ENCODE measurements around the gene TRIM56. TPM values are rescaled to one million over a fixed set of nuclear protein-coding genes. Genes with fewer than 3 reads are reported as not detected.
A peak's percentile ranks its signal among the peaks of the same experiment; 100 is the strongest.
"Not testable (repeated sequence)": the region's sequence is repeated elsewhere in the genome, so short reads cannot be mapped to it uniquely, and the experiment has no call there.

Gene TRIM56
- total and polyA plus RNA-seq, 2 donors = 13.5 to 15.4 TPM

DNA sequence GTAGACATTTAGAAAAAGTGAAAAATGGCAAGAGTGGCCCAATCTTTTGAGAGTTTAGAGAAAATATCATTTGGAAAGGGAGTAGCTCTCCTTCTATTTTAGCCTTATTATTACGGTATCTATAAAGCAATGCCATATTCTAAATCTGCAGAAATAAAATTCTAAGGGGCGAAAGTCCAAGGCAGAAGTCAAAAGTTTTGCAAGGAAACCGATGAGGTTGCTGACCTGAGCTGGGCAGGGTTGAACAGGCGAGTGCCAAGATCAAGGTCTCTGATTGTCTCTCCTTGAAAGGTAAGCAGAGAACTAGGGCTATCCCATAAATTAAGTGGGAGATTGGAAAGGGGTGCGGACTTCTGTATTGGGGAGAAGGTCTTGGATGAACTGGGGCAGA, 11.7 kb downstream of the TRIM56 start:
- Histone ChIP-seq H3K4me1 (ENCODE audit: insufficient read depth) (no peaks in the 10 kb centered on the region), H3K4me3 (ENCODE audit: low read depth, low read length) (no peak overlapping the region), H3K36me3 (ENCODE audit: insufficient read depth) (no peaks in the 10 kb centered on the region), H3K27ac (ENCODE audit: low read depth) (no peak overlapping the region)
- DNase-seq (ENCODE audit: extremely low spot score) = no peak
- 90% methylated on average over 5 of the region's 5 CpGs for WGBS

DNA sequence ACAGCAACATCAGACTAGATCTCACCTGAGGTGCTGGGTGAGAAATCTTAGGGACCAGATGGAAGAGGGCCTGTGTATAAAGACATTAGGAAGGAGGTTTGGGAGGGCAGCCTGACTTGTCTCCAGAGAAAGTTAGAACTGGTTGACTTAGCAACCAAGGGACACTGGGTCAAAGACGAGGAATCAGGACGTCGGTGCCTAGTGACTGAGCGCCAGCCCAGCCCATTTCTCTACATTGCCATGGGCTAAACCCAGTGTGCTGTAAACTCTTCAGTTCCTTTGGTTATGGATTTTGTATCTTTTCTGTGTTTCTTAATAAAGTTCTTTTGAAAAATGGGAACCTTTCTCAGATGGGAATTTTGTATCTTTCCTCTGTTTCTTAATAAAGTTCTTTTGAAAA, 12.3 kb downstream of the TRIM56 start:
- WGBS = 79% methylated on average over 4 of the region's 4 CpGs
- H3K36me3 ChIP-seq (ENCODE audit: insufficient read depth) = no peaks in the 10 kb centered on the region
- no peak for DNase-seq (ENCODE audit: extremely low spot score)
- H3K27ac ChIP-seq (ENCODE audit: low read depth) = no peak overlapping the region
- H3K4me3 ChIP-seq (ENCODE audit: low read depth, low read length) = no peak overlapping the region
- H3K4me1 ChIP-seq (ENCODE audit: insufficient read depth) = no peaks in the 10 kb centered on the region

GRCh38 chr7:101099969-101100781, 14.9 kb downstream of the TRIM56 start:
- Histone ChIP-seq H3K27ac (ENCODE audit: low read depth) (peak overlapping the region; percentile 40), H3K4me3 (ENCODE audit: low read depth, low read length) (no peak overlapping the region), H3K4me1 (ENCODE audit: insufficient read depth) (no peaks in the 10 kb centered on the region), H3K36me3 (ENCODE audit: insufficient read depth) (no peaks in the 10 kb centered on the region)
- DNase-seq (ENCODE audit: extremely low spot score) = peak; percentile 67
- WGBS = 18% methylated on average over 26 of the region's 26 CpGs

- WGBS = 92% methylated on average over 18 of the region's 18 CpGs
- Histone ChIP-seq H3K4me1 (ENCODE audit: insufficient read depth) (no peaks in the 10 kb centered on the region), H3K27ac (ENCODE audit: low read depth) (no peak overlapping the region), H3K36me3 (ENCODE audit: insufficient read depth) (no peaks in the 10 kb centered on the region), H3K4me3 (ENCODE audit: low read depth, low read length) (no peak overlapping the region)
- DNase-seq (ENCODE audit: extremely low spot score) = no peak
These were observed 15.9 kb downstream of the TRIM56 start for GRCh38 chr7:101100858-101101847.

DNA sequence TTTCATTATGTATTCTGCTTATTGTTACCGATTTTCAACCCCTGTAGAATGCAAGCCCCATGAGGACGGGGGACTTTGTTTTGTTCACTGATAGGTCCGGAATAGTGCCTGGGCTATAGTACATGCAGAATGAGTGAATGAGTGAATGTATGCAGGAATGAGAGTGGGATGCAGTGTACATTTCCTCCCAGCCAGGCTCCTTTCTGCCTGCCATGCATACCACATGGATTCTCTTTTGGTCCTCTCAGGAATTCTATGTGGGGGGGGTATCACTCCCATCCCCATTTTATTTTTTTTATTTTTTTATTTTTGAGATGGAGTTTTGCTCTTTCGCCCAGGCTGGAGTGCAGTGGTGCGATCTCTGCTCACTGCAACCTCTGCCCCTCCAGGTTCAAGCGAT, 16.7 kb downstream of the TRIM56 start:
- DNase-seq (ENCODE audit: extremely low spot score) = no peak
- no peaks in the 10 kb centered on the region for H3K4me1 ChIP-seq (ENCODE audit: insufficient read depth)
- H3K36me3 ChIP-seq (ENCODE audit: insufficient read depth) = no peaks in the 10 kb centered on the region
- no peak overlapping the region for H3K4me3 ChIP-seq (ENCODE audit: low read depth, low read length)
- no peak overlapping the region for H3K27ac ChIP-seq (ENCODE audit: low read depth)
- WGBS = 89% methylated on average over 6 of the region's 6 CpGs

- not testable (repeated sequence) for H3K27ac ChIP-seq (ENCODE audit: low read depth); H3K4me3 ChIP-seq (ENCODE audit: low read depth, low read length); DNase-seq (ENCODE audit: extremely low spot score); H3K4me1 ChIP-seq (ENCODE audit: insufficient read depth); H3K36me3 ChIP-seq (ENCODE audit: insufficient read depth)
- WGBS = 89% methylated on average over 10 of the region's 10 CpGs
These were observed 18.4 kb downstream of the TRIM56 start for GRCh38 chr7:101103701-101104100.

DNA sequence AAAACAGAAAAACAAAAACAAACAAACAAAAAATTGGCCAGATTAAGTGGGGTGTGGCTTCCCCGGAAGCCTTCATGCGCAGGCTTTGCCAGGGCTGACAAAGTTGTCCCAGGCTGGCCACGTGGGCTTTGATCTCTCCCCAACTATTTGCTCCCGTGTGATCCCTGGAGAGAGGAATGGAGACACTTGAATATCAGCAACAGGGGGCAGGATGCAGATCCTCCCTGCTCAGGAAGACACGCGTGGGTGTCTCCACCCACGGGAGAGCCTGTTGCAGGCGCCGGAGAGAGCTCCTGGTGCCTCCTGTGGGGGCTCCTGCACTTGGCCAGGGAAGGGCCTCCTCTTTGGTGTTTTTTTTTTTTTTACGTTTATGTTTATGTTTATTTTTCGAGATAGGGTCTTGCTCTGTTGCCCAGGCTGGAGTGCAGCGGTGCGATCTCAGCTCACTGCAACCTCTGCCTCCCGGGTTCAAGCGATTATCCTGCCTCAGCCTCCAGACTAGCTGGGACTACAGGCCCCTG, 19.0 kb downstream of the TRIM56 start:
- no peak for DNase-seq (ENCODE audit: extremely low spot score)
- H3K4me1 ChIP-seq (ENCODE audit: insufficient read depth) = no peaks in the 10 kb centered on the region
- 72% methylated on average over 15 of the region's 15 CpGs for WGBS
- H3K4me3 ChIP-seq (ENCODE audit: low read depth, low read length) = no peak overlapping the region
- H3K27ac ChIP-seq (ENCODE audit: low read depth) = no peak overlapping the region
- H3K36me3 ChIP-seq (ENCODE audit: insufficient read depth) = no peaks in the 10 kb centered on the region

DNA sequence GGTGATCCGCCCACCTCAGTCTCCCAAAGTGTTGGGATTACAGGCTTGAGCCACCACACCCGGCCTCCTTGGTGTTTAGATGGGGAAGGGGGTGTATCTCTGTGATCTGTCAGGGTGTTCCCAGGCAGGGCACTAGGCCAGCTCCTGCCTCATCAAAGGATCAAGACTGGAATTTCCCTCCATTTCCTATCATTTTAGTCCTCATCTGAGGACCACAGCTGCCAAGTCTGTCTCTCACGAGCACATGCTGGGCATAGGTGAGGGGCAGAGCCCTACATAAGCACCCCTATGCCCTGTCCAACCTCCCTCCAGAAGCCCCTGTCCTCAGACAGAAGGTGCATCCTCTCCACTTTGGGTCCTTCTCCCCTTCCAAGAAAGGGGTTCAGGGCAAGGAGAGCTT, 19.5 kb downstream of the TRIM56 start:
- Histone ChIP-seq H3K4me3 (ENCODE audit: low read depth, low read length) (no peak overlapping the region), H3K36me3 (ENCODE audit: insufficient read depth) (no peaks in the 10 kb centered on the region), H3K4me1 (ENCODE audit: insufficient read depth) (no peaks in the 10 kb centered on the region), H3K27ac (ENCODE audit: low read depth) (no peak overlapping the region)
- DNase-seq (ENCODE audit: extremely low spot score) = no peak
- 64% methylated on average over 3 of the region's 3 CpGs for WGBS

- WGBS = 71% methylated on average over 5 of the region's 5 CpGs
- H3K4me3 ChIP-seq (ENCODE audit: low read depth, low read length); H3K4me1 ChIP-seq (ENCODE audit: insufficient read depth): not testable (repeated sequence)
These were observed 20.0 kb downstream of the TRIM56 start for GRCh38 chr7:101105248-101105647.

GRCh38 chr7:101106386-101106785, 21.1 kb downstream of the TRIM56 start:
- DNase-seq (ENCODE audit: extremely low spot score) = no peak
- Histone ChIP-seq H3K36me3 (ENCODE audit: insufficient read depth) (no peaks in the 10 kb centered on the region), H3K4me3 (ENCODE audit: low read depth, low read length) (no peak overlapping the region), H3K4me1 (ENCODE audit: insufficient read depth) (no peaks in the 10 kb centered on the region), H3K27ac (ENCODE audit: low read depth) (no peak overlapping the region)
- WGBS = 94% methylated on average over 7 of the region's 7 CpGs

More at GRCh38 chr7:101105248-101105647, 20.0 kb downstream of the TRIM56 start:
- H3K27ac ChIP-seq (ENCODE audit: low read depth); H3K36me3 ChIP-seq (ENCODE audit: insufficient read depth); DNase-seq (ENCODE audit: extremely low spot score): not testable (repeated sequence)

DNA sequence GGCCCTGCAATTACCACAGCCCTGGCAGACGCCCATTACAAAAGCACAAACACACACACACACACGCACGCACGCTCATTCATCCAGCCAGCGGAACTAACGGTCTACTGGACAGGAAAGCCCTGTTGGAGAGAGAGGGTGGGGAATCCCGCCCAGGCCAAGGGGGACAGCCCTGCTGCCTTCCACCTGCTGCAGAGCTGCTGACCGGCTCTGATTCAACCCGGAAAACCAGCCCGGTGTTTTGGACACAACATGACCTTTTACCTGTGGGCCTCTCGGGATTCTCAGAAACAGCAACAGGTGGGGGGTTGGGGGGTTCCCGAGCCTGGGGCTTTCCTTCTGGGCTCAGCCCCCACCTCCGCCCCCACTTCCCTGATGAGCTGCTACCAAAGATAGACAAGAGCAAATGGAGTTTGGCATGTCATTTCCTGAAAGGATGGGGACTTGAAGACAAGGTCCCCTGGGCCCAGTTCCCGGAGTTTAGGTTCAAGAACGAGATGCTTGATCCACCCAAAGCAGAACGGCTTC, 23.1 kb downstream of the TRIM56 start:
- 59% methylated on average over 16 of the region's 16 CpGs for WGBS
- Histone ChIP-seq H3K27ac (ENCODE audit: low read depth) (no peak overlapping the region), H3K4me3 (ENCODE audit: low read depth, low read length) (no peak overlapping the region)

GRCh38 chr7:101108961-101109360, 23.7 kb downstream of the TRIM56 start:
- no peaks in the 10 kb centered on the region for H3K4me1 ChIP-seq (ENCODE audit: insufficient read depth)
- H3K4me3 ChIP-seq (ENCODE audit: low read depth, low read length) = no peak overlapping the region
- no peak overlapping the region for H3K27ac ChIP-seq (ENCODE audit: low read depth)
- 74% methylated on average over 7 of the region's 7 CpGs for WGBS
- H3K36me3 ChIP-seq (ENCODE audit: insufficient read depth) = no peaks in the 10 kb centered on the region
- DNase-seq (ENCODE audit: extremely low spot score) = no peak

More for the DNA sequence above, 23.1 kb downstream of the TRIM56 start:
- H3K36me3 ChIP-seq (ENCODE audit: insufficient read depth) = no peaks in the 10 kb centered on the region
- no peaks in the 10 kb centered on the region for H3K4me1 ChIP-seq (ENCODE audit: insufficient read depth)
- DNase-seq (ENCODE audit: extremely low spot score) = no peak

DNA sequence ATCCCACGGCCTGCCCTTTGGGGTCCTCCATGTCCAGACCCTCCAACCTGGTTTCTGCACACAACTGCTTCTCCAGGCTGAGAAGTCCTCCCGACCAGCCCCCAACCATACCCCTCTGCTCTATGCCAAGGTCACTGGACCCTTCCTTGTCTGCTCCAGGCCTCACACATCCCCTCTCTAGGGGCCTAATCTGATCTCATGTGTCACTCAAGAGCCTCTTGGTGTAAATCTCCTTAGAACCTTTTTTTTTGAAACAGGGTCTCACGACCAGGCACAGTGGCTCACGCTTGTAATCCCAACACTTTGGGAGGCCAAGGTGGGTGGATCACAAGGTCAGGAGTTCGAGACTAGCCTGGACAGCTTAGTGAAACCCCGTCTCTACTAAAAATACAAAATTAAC, 24.1 kb downstream of the TRIM56 start:
- WGBS = 84% methylated on average over 6 of the region's 6 CpGs
- DNase-seq (ENCODE audit: extremely low spot score) = no peak
- Histone ChIP-seq H3K27ac (ENCODE audit: low read depth) (no peak overlapping the region), H3K4me3 (ENCODE audit: low read depth, low read length) (no peak overlapping the region), H3K4me1 (ENCODE audit: insufficient read depth) (no peaks in the 10 kb centered on the region), H3K36me3 (ENCODE audit: insufficient read depth) (no peaks in the 10 kb centered on the region)

All from urinary bladder (tissue), 4 donors.